ENCODE results near the gene C1orf105.
"Not testable (repeated sequence)": the region's sequence is repeated elsewhere in the genome, so short reads cannot be mapped to it uniquely, and the experiment has no call there.

C1orf105 gene

GRCh38 chr1:172420385-172420784, at the start of gene C1orf105:
TSS of gene C1orf105 (plus strand) at chr1:172420685. CDS start at chr1:172420886, 201 bp downstream.
- DNase-seq: no peak

- not testable (repeated sequence) for DNase-seq
These were observed 48.8 kb upstream of the C1orf105 start for GRCh38 chr1:172371646-172372045.

- no peak for DNase-seq
These were observed 46.6 kb upstream of the C1orf105 start for GRCh38 chr1:172373864-172374263.

GRCh38 chr1:172375211-172375631, 45.3 kb upstream of the C1orf105 start:
- no peak for DNase-seq

GRCh38 chr1:172376431-172376830, 44.1 kb upstream of the C1orf105 start:
- no peak for DNase-seq

GRCh38 chr1:172377565-172377964, 42.9 kb upstream of the C1orf105 start:
- no peak for DNase-seq

GRCh38 chr1:172378109-172378760, 42.2 kb upstream of the C1orf105 start:
- no peak for DNase-seq

GRCh38 chr1:172380441-172381244, 39.8 kb upstream of the C1orf105 start:
- no peak for DNase-seq

GRCh38 chr1:172381946-172382345, 38.5 kb upstream of the C1orf105 start:
- no peak for DNase-seq

GRCh38 chr1:172382406-172382805, 38.1 kb upstream of the C1orf105 start:
- DNase-seq: no peak

- DNase-seq: no peak
These were observed 37.5 kb upstream of the C1orf105 start for GRCh38 chr1:172382990-172383389.

- no peak for DNase-seq
These were observed 36.9 kb upstream of the C1orf105 start for GRCh38 chr1:172383536-172383935.

- DNase-seq: no peak
These were observed 35.8 kb upstream of the C1orf105 start for GRCh38 chr1:172384656-172385055.

GRCh38 chr1:172386046-172386445, 34.4 kb upstream of the C1orf105 start:
- DNase-seq: no peak

GRCh38 chr1:172388490-172388889, 32.0 kb upstream of the C1orf105 start:
- no peak for DNase-seq

GRCh38 chr1:172390301-172390682, 30.2 kb upstream of the C1orf105 start:
- DNase-seq: no peak

GRCh38 chr1:172390683-172391551, 29.6 kb upstream of the C1orf105 start:
- no peak for DNase-seq

GRCh38 chr1:172391976-172392375, 28.5 kb upstream of the C1orf105 start:
- no peak for DNase-seq

- DNase-seq: no peak
These were observed 27.1 kb upstream of the C1orf105 start for GRCh38 chr1:172393354-172393753.

- no peak for DNase-seq
These were observed 26.2 kb upstream of the C1orf105 start for GRCh38 chr1:172394141-172394751.

- DNase-seq: no peak
These were observed 25.7 kb upstream of the C1orf105 start for GRCh38 chr1:172394811-172395210.

- no peak for DNase-seq
These were observed 24.9 kb upstream of the C1orf105 start for GRCh38 chr1:172395576-172395975.

GRCh38 chr1:172397221-172397620, 23.3 kb upstream of the C1orf105 start:
- DNase-seq: no peak

All from NCI-H446 (cell line).